ENCODE measurements around the gene SUMF1. TPM values are rescaled to one million over a fixed set of nuclear protein-coding genes. Genes with fewer than 3 reads are reported as not detected.

The SUMF1 gene
- total and polyA plus RNA-seq, 2 of the 13 experiments (the other 11 are each of a cell fraction or from before 2014, with no cell fraction given): 18.5 to 28.9 TPM

DNA sequence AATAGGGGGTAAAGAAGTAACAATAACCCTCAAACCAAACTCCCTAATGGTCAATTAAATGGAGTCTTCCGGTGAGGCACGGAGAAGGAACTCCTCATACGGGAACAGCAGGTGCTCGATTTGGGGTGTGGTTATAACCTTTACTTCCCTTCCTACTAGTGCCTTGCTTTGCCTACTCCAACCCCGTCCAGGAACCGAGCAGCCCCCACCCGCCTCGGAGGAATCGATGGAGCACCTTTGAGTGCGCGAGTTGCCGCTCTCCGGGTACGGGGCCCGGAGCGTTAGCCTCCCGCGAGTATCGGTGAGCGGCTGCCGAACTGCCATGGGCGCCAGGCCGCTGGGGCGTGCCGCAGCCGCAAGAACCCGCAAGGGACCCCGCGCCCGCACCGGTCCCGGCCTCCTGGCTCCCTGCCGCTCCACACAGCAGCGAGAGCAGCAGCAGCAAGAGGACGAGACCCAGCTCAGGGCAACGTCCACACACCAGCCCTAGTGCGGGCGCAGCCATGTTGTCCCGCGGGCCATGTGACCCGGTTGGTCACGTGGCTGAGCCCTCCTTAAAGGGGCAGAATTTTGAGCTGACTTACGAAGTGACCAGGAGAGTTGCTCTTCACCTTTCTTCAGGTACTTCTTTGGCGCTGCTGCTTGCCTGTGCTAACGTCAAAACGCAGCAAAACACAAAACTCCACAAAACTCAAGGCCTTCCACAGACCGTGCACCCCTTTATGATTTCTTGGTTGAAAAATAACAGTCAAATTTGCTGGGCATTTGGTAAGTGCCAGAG is at the start of gene SUMF1 (continued):
- peak; percentile 90 for TF ChIP-seq ZNF543 (CRISPR knock-in tag; IDR thresholded peaks at IDR 0.05)
- TF ChIP-seq ZNF607 (CRISPR knock-in tag; IDR thresholded peaks at IDR 0.05; ENCODE audit: borderline replicate concordance): peak; percentile 47; the same call in 1 of the 2 replicates
- TF ChIP-seq, protein P1, sequence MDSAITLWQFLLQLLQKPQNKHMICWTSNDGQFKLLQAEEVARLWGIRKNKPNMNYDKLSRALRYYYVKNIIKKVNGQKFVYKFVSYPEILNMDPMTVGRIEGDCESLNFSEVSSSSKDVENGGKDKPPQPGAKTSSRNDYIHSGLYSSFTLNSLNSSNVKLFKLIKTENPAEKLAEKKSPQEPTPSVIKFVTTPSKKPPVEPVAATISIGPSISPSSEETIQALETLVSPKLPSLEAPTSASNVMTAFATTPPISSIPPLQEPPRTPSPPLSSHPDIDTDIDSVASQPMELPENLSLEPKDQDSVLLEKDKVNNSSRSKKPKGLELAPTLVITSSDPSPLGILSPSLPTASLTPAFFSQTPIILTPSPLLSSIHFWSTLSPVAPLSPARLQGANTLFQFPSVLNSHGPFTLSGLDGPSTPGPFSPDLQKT (CRISPR knock-in tag; IDR thresholded peaks at IDR 0.05; ENCODE audit: borderline replicate concordance): no peak
- TF ChIP-seq, protein P2, sequence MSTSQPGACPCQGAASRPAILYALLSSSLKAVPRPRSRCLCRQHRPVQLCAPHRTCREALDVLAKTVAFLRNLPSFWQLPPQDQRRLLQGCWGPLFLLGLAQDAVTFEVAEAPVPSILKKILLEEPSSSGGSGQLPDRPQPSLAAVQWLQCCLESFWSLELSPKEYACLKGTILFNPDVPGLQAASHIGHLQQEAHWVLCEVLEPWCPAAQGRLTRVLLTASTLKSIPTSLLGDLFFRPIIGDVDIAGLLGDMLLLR (CRISPR knock-in tag; IDR thresholded peaks at IDR 0.05): peak; percentile 89
- TF ChIP-seq, protein P3, sequence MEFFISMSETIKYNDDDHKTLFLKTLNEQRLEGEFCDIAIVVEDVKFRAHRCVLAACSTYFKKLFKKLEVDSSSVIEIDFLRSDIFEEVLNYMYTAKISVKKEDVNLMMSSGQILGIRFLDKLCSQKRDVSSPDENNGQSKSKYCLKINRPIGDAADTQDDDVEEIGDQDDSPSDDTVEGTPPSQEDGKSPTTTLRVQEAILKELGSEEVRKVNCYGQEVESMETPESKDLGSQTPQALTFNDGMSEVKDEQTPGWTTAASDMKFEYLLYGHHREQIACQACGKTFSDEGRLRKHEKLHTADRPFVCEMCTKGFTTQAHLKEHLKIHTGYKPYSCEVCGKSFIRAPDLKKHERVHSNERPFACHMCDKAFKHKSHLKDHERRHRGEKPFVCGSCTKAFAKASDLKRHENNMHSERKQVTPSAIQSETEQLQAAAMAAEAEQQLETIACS (CRISPR knock-in tag; IDR thresholded peaks at IDR 0.05): no peak
- 0 out of 2 replicates have a peak, but pooled peaks have one; percentile 85 for TF ChIP-seq ISX (CRISPR knock-in tag; conservative IDR thresholded peaks at IDR 0.05)
- peak; percentile 96 for TF ChIP-seq KMT2A (CRISPR knock-in tag; IDR thresholded peaks at IDR 0.05)
- no peak for TF ChIP-seq RORA (CRISPR knock-in tag; IDR thresholded peaks at IDR 0.05)
- TF ChIP-seq, protein P4, sequence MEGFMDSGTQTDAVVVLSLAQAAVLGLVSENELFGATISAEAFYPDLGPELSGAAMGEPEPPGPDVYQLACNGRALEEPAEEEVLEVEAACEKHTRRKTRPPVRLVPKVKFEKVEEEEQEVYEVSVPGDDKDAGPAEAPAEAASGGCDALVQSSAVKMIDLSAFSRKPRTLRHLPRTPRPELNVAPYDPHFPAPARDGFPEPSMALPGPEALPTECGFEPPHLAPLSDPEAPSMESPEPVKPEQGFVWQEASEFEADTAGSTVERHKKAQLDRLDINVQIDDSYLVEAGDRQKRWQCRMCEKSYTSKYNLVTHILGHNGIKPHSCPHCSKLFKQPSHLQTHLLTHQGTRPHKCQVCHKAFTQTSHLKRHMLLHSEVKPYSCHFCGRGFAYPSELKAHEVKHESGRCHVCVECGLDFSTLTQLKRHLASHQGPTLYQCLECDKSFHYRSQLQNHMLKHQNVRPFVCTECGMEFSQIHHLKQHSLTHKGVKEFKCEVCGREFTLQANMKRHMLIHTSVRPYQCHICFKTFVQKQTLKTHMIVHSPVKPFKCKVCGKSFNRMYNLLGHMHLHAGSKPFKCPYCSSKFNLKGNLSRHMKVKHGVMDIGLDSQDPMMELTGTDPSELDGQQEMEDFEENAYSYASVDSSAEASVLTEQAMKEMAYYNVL (CRISPR knock-in tag; IDR thresholded peaks at IDR 0.05; ENCODE audit: borderline replicate concordance): peak; percentile 87
- TF ChIP-seq TMF1 (CRISPR knock-in tag; IDR thresholded peaks at IDR 0.05; ENCODE audit: low read depth): peak; percentile 56; the same call in 1 of the 2 replicates
- TF ChIP-seq, protein P5, sequence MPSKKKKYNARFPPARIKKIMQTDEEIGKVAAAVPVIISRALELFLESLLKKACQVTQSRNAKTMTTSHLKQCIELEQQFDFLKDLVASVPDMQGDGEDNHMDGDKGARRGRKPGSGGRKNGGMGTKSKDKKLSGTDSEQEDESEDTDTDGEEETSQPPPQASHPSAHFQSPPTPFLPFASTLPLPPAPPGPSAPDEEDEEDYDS (CRISPR knock-in tag; IDR thresholded peaks at IDR 0.05): peak; percentile 63; the same call in 1 of the 2 replicates
- TF ChIP-seq, protein P6, sequence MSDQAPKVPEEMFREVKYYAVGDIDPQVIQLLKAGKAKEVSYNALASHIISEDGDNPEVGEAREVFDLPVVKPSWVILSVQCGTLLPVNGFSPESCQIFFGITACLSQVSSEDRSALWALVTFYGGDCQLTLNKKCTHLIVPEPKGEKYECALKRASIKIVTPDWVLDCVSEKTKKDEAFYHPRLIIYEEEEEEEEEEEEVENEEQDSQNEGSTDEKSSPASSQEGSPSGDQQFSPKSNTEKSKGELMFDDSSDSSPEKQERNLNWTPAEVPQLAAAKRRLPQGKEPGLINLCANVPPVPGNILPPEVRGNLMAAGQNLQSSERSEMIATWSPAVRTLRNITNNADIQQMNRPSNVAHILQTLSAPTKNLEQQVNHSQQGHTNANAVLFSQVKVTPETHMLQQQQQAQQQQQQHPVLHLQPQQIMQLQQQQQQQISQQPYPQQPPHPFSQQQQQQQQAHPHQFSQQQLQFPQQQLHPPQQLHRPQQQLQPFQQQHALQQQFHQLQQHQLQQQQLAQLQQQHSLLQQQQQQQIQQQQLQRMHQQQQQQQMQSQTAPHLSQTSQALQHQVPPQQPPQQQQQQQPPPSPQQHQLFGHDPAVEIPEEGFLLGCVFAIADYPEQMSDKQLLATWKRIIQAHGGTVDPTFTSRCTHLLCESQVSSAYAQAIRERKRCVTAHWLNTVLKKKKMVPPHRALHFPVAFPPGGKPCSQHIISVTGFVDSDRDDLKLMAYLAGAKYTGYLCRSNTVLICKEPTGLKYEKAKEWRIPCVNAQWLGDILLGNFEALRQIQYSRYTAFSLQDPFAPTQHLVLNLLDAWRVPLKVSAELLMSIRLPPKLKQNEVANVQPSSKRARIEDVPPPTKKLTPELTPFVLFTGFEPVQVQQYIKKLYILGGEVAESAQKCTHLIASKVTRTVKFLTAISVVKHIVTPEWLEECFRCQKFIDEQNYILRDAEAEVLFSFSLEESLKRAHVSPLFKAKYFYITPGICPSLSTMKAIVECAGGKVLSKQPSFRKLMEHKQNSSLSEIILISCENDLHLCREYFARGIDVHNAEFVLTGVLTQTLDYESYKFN (CRISPR knock-in tag; conservative IDR thresholded peaks at IDR 0.05): peak; percentile 51; the same call in 1 of the 2 replicates
- peak; percentile 72 for TF ChIP-seq HNF4A (CRISPR knock-in tag; IDR thresholded peaks at IDR 0.05)
- TF ChIP-seq ZNF546 (CRISPR knock-in tag; conservative IDR thresholded peaks at IDR 0.05): peak; percentile 77; the same call in 1 of the 2 replicates
- TF ChIP-seq HOXA7 (CRISPR knock-in tag; IDR thresholded peaks at IDR 0.05): no peak
- peak; percentile 80; the same call in 1 of the 2 replicates for TF ChIP-seq ZNF567 (CRISPR knock-in tag; IDR thresholded peaks at IDR 0.05; ENCODE audit: borderline replicate concordance)
- TF ChIP-seq ZNF317 (CRISPR knock-in tag; IDR thresholded peaks at IDR 0.05): peak; percentile 82
- TF ChIP-seq, protein P7, sequence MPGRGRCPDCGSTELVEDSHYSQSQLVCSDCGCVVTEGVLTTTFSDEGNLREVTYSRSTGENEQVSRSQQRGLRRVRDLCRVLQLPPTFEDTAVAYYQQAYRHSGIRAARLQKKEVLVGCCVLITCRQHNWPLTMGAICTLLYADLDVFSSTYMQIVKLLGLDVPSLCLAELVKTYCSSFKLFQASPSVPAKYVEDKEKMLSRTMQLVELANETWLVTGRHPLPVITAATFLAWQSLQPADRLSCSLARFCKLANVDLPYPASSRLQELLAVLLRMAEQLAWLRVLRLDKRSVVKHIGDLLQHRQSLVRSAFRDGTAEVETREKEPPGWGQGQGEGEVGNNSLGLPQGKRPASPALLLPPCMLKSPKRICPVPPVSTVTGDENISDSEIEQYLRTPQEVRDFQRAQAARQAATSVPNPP (CRISPR knock-in tag; IDR thresholded peaks at IDR 0.05): 0 out of 2 replicates have a peak, but pooled peaks have one; percentile 40
